HepG2 (cell line): Measurements from ENCODE around the gene PHKB. TPM values are rescaled to one million over a fixed set of nuclear protein-coding genes. Genes with fewer than 3 reads are reported as not detected.

ENCODE experiments used
- CBFB ChIP-seq: sonication (generic); formaldehyde crosslinking; IDR thresholded peaks from 2 replicates; pipeline ENCODE4 v1.4.0; 2020; ENCODE audit warnings: missing genetic modification reagents
- CHD2 ChIP-seq: IDR thresholded peaks from 2 replicates; pipeline ENCODE4 v1.6.1; 2011; ENCODE audit warnings: low read depth, low read length, improper control_type of control experiment
- GMEB2 ChIP-seq: IDR thresholded peaks from 2 replicates; pipeline ENCODE4 v1.6.1; 2016; ENCODE audit warnings: missing biosample characterization, missing genetic modification reagents, low read depth
- NFYC ChIP-seq: IDR thresholded peaks from 2 replicates; pipeline ENCODE4 v1.6.1; 2016; ENCODE audit warnings: missing genetic modification reagents, missing compliant biosample characterization
- PAF1 ChIP-seq: IDR thresholded peaks from 2 replicates; pipeline ENCODE4 v1.6.1; 2016; ENCODE audit warnings: missing genetic modification reagents, missing compliant biosample characterization
- SMAD9 ChIP-seq: sonication (generic); formaldehyde crosslinking; IDR thresholded peaks from 2 replicates; pipeline ENCODE4 v1.5.1; 2020; ENCODE audit warnings: mild to moderate bottlenecking, missing genetic modification reagents
- SRY ChIP-seq: sonication (generic); formaldehyde crosslinking; IDR thresholded peaks from 2 replicates; pipeline ENCODE4 v1.8.0; 2022; ENCODE audit warnings: mild to moderate bottlenecking, missing genetic modification reagents
- TFDP2 ChIP-seq: sonication (generic); formaldehyde crosslinking; IDR thresholded peaks from 2 replicates; pipeline ENCODE4 v1.4.0; 2020; ENCODE audit warnings: missing genetic modification reagents
- TMF1 ChIP-seq: sonication (generic); formaldehyde crosslinking; IDR thresholded peaks from 2 replicates; pipeline ENCODE4 v1.8.1; 2022; ENCODE audit warnings: low read depth, missing genetic modification reagents
- ZBTB42 ChIP-seq: sonication (generic); formaldehyde crosslinking; IDR thresholded peaks from 2 replicates; pipeline ENCODE4 v1.5.0; 2020; ENCODE audit warnings: mild to moderate bottlenecking, missing genetic modification reagents
- ZBTB49 ChIP-seq: sonication (generic); formaldehyde crosslinking; IDR thresholded peaks from 2 replicates; pipeline ENCODE4 v1.4.0; 2020; ENCODE audit warnings: missing genetic modification reagents, borderline replicate concordance
- ZFY ChIP-seq: sonication (generic); formaldehyde crosslinking; IDR thresholded peaks from 2 replicates; pipeline ENCODE4 v1.4.0; 2020; ENCODE audit warnings: missing genetic modification reagents
- ZMYM2 ChIP-seq: sonication (generic); formaldehyde crosslinking; IDR thresholded peaks from 2 replicates; pipeline ENCODE4 v1.8.0; 2022; ENCODE audit warnings: mild to moderate bottlenecking, missing genetic modification reagents
- ZMYM4 ChIP-seq: sonication (generic); formaldehyde crosslinking; IDR thresholded peaks from 2 replicates; pipeline ENCODE4 v1.8.1; 2023; ENCODE audit warnings: mild to moderate bottlenecking, missing genetic modification reagents
- ZNF12 ChIP-seq: sonication (generic); formaldehyde crosslinking; IDR thresholded peaks from 2 replicates; pipeline ENCODE4 v1.5.0; 2020; ENCODE audit warnings: missing genetic modification reagents
- ZNF292 ChIP-seq: sonication (generic); formaldehyde crosslinking; IDR thresholded peaks from 2 replicates; pipeline ENCODE4 v1.8.1; 2022; ENCODE audit warnings: mild to moderate bottlenecking, low read depth, missing genetic modification reagents, borderline replicate concordance
- ZNF3 ChIP-seq: IDR thresholded peaks from 2 replicates; pipeline ENCODE4 v1.7.0; 2017; ENCODE audit warnings: inconsistent platforms
- ZNF317 ChIP-seq: sonication (generic); formaldehyde crosslinking; IDR thresholded peaks from 2 replicates; pipeline ENCODE4 v1.5.0; 2020; ENCODE audit warnings: mild to moderate bottlenecking, missing genetic modification reagents
- ZNF34 ChIP-seq: sonication (generic); formaldehyde crosslinking; IDR thresholded peaks from 2 replicates; pipeline ENCODE4 v1.4.0; 2020; ENCODE audit warnings: mild to moderate bottlenecking, missing genetic modification reagents, borderline replicate concordance
- ZNF572 ChIP-seq: sonication (generic); formaldehyde crosslinking; IDR thresholded peaks from 2 replicates; pipeline ENCODE4 v1.5.1; 2020; ENCODE audit warnings: mild to moderate bottlenecking, missing genetic modification reagents
- ZSCAN9 ChIP-seq: IDR thresholded peaks from 2 replicates; pipeline ENCODE4 v1.6.1; 2016; ENCODE audit warnings: borderline replicate concordance
- polyA plus RNA-seq, 8 experiments: library from polyadenylated mRNA; depleted of rRNA in 3 of 8; stranded (reverse) in 7 of 8; unstranded in 1 of 8; fragments of >200 nt; fragmentation: Illumina TruSeq in 4 of 8; extraction: Trizol in 4 of 8; gene quantifications; 2 replicates each; pipeline versions ENCODE4 v1.2.1 to v1.2.3, GENCODE V29; 2011 to 2016; ENCODE audit warnings: low read depth in 4 of 8, missing spikeins in 1 of 8, mixed read lengths in 1 of 8; ENCODE audit not compliant: insufficient read depth in 1 of 8
- total RNA-seq, 5 experiments: library from RNA; depleted of rRNA; stranded (reverse); fragments of >200 nt; fragmentation: Illumina TruSeq; extraction: Trizol; gene quantifications; 2 replicates each; pipeline ENCODE4 v1.2.3, GENCODE V29; 2016; ENCODE audit warnings: low read depth in 1 of 5

PHKB gene
- total and polyA plus RNA-seq, 2 of the 13 experiments (the other 11 are each of a cell fraction or from before 2014, with no cell fraction given): 66.0 to 80.8 TPM

- TF ChIP-seq ZNF12 (peak; percentile 65; the same call in 1 of the 2 replicates), TFDP2 (no peak), ZNF3 (no peak), ZSCAN9 (no peak), CHD2 (no peak), ZNF34 (CRISPR knock-in tag) (no peak), GMEB2 (CRISPR knock-in tag) (no peak), ZNF572 (CRISPR knock-in tag) (peak; percentile 67; the same call in 1 of the 2 replicates), ZBTB49 (CRISPR knock-in tag) (no peak), ZMYM2 (0 out of 2 replicates have a peak, but pooled peaks have one; percentile 5), ZFY (CRISPR knock-in tag) (no peak), SMAD9 (CRISPR knock-in tag) (no peak), NFYC (CRISPR knock-in tag) (no peak), ZNF292 (CRISPR knock-in tag) (peak; percentile 63; the same call in 1 of the 2 replicates), ZNF317 (CRISPR knock-in tag) (peak; percentile 85), ZBTB42 (CRISPR knock-in tag) (0 out of 2 replicates have a peak, but pooled peaks have one; percentile 58), TMF1 (CRISPR knock-in tag) (no peak), CBFB (no peak), ZMYM4 (CRISPR knock-in tag) (peak; percentile 94), PAF1 (CRISPR knock-in tag) (no peak), SRY (no peak)
Measured at GRCh38 chr16:47553853-47554564, 92.9 kb downstream of the PHKB start (continued).
